ENCODE data around the gene FBXL22. TPM values are rescaled to one million over a fixed set of nuclear protein-coding genes. Genes with fewer than 3 reads are reported as not detected.

The FBXL22 gene
- total and polyA plus RNA-seq, 5 donors: 18.3 to 40.8 (median 31.1) TPM

- no peaks in the 10 kb centered on the region for H3K27me3 ChIP-seq (ENCODE audit: control insufficient read depth, insufficient read depth)
- ATAC-seq (peak; percentile 1 to 5), DNase-seq (peak; percentile 50 to 80 (median 77))
- peak overlapping the region; percentile 46 for H3K27ac ChIP-seq (ENCODE audit: low read length)
- H3K4me1 ChIP-seq (ENCODE audit: control insufficient read depth, insufficient read depth, low read length): no peaks in the 10 kb centered on the region
- WGBS: 3% methylated on average over 63 of the region's 63 CpGs
- H3K4me3 ChIP-seq (ENCODE audit: low read length): peak overlapping the region; percentile 57
- intact Hi-C loops (cut with DNase I): loop anchor here in 2 of 4 donors (5.0 to 10.0 kb wide), 2 partner anchors 114 to 464 kb away; no protein-coding TSS in a partner anchor
- H3K9me3 ChIP-seq (ENCODE audit: control insufficient read depth, low read length): no peaks in the 10 kb centered on the region
Measured at GRCh38 chr15:63601026-63601703, 4.0 kb downstream of the FBXL22 start.

GRCh38 chr15:63601704-63602185 lies 4.6 kb downstream of the FBXL22 start:
- peak overlapping the region; percentile 57 for H3K4me3 ChIP-seq (ENCODE audit: low read length)
- H3K27me3 ChIP-seq (ENCODE audit: control insufficient read depth, insufficient read depth): no peaks in the 10 kb centered on the region
- H3K27ac ChIP-seq (ENCODE audit: low read length): no peak overlapping the region
- intact Hi-C loops (cut with DNase I): loop anchor here in 2 of 4 donors (5.0 to 10.0 kb wide), 2 partner anchors 114 to 463 kb away; no protein-coding TSS in a partner anchor
- 60% methylated on average over 9 of the region's 9 CpGs for WGBS
- DNase-seq: peak in 2 of 3 donors; percentile 33 to 43
- H3K9me3 ChIP-seq (ENCODE audit: control insufficient read depth, low read length): no peaks in the 10 kb centered on the region
- H3K4me1 ChIP-seq (ENCODE audit: control insufficient read depth, insufficient read depth, low read length): no peaks in the 10 kb centered on the region
- no peak for ATAC-seq

DNA sequence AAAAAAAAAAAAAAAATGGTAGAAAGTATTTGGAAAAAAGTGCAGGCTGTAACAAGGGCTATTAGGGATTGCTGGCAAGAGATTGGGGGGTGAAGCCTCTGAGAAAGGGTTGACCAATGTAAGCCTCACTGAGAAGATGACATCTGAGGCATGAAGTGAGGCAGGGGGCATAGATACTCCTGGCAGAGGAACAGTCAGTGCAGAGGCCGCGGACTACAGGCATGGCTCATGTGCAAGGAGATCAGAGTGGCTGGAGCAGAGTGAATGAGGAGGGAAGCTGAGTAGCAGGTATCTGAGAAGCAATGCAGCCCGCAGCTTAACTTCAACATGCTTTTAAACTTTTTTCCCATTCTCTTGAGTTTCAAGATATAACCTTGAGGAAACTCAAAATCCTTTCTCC lies 5.4 kb downstream of the FBXL22 start:
- intact Hi-C loops (cut with DNase I): loop anchor here in 2 of 4 donors (5.0 to 10.0 kb wide), 2 partner anchors 115 to 462 kb away; no protein-coding TSS in a partner anchor
- no peak overlapping the region for H3K27ac ChIP-seq (ENCODE audit: low read length)

DNA sequence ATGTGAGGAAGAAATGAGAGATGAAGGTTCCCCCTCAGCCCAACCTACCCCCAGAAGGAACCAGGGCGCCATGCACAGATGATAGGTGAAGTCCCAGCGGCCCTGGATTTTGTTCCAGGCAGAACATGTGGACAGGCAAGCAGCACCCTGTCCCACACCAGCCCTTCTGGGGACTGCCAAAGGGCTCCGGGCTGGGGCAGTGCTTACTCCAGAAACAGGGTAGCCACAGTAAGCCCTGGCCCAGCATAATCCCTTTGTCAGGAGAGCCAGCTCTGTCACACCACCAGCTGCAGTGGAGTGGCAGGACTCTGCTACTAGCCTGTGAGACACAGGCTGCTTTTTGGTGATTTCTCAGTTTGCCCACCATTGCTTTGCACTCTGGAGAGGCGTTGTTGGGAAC lies 6.3 kb downstream of the FBXL22 start:
- H3K27ac ChIP-seq (ENCODE audit: low read length): no peak overlapping the region

More for the DNA sequence above, 5.4 kb downstream of the FBXL22 start:
- Histone ChIP-seq H3K4me1 (ENCODE audit: control insufficient read depth, insufficient read depth, low read length) (no peaks in the 10 kb centered on the region), H3K4me3 (ENCODE audit: low read length) (no peak overlapping the region), H3K9me3 (ENCODE audit: control insufficient read depth, low read length) (no peaks in the 10 kb centered on the region), H3K27me3 (ENCODE audit: control insufficient read depth, insufficient read depth) (no peaks in the 10 kb centered on the region)
- WGBS: 75% methylated on average over 3 of the region's 3 CpGs
- no peak for ATAC-seq
- peak in 1 of 3 donors; percentile 53 for DNase-seq

GRCh38 chr15:63604281-63604680 lies 7.1 kb downstream of the FBXL22 start:
- H3K9me3 ChIP-seq (ENCODE audit: control insufficient read depth, low read length): no peaks in the 10 kb centered on the region
- no peaks in the 10 kb centered on the region for H3K27me3 ChIP-seq (ENCODE audit: control insufficient read depth, insufficient read depth)
- H3K4me3 ChIP-seq (ENCODE audit: low read length): no peak overlapping the region
- DNase-seq: peak in 1 of 3 donors; percentile 9
- H3K4me1 ChIP-seq (ENCODE audit: control insufficient read depth, insufficient read depth, low read length): no peaks in the 10 kb centered on the region
- 94% methylated on average over 2 of the region's 2 CpGs for WGBS
- H3K27ac ChIP-seq (ENCODE audit: low read length): no peak overlapping the region
- intact Hi-C loops (cut with DNase I): loop anchor here in 2 of 4 donors (5.0 to 10.0 kb wide), 2 partner anchors 117 to 461 kb away; no protein-coding TSS in a partner anchor
- ATAC-seq: no peak

More for the DNA sequence above, 6.3 kb downstream of the FBXL22 start:
- DNase-seq (peak in 2 of 3 donors; percentile 9 to 41), ATAC-seq (no peak)
- Histone ChIP-seq H3K27me3 (ENCODE audit: control insufficient read depth, insufficient read depth) (no peaks in the 10 kb centered on the region), H3K9me3 (ENCODE audit: control insufficient read depth, low read length) (no peaks in the 10 kb centered on the region), H3K4me1 (ENCODE audit: control insufficient read depth, insufficient read depth, low read length) (no peaks in the 10 kb centered on the region), H3K4me3 (ENCODE audit: low read length) (no peak overlapping the region)
- intact Hi-C loops (cut with DNase I): loop anchor here in 2 of 4 donors (5.0 to 10.0 kb wide), 2 partner anchors 116 to 461 kb away; no protein-coding TSS in a partner anchor
- WGBS: 83% methylated on average over 4 of the region's 4 CpGs

- H3K9me3 ChIP-seq (ENCODE audit: control insufficient read depth, low read length): no peaks in the 10 kb centered on the region
- H3K4me1 ChIP-seq (ENCODE audit: control insufficient read depth, insufficient read depth, low read length): no peaks in the 10 kb centered on the region
- H3K27ac ChIP-seq (ENCODE audit: low read length): no peak overlapping the region
- intact Hi-C loops (cut with DNase I): loop anchor here in 1 of 4 donors (10.0 kb wide), 1 partner anchor 460 kb away; no protein-coding TSS in a partner anchor
- no peaks in the 10 kb centered on the region for H3K27me3 ChIP-seq (ENCODE audit: control insufficient read depth, insufficient read depth)
- 96% methylated on average over 3 of the region's 3 CpGs for WGBS
- ATAC-seq (no peak), DNase-seq (no peak)
- H3K4me3 ChIP-seq (ENCODE audit: low read length): no peak overlapping the region
Measured at GRCh38 chr15:63605036-63605435, 7.8 kb downstream of the FBXL22 start.

- no peaks in the 10 kb centered on the region for H3K27me3 ChIP-seq (ENCODE audit: control insufficient read depth, insufficient read depth)
- no peak overlapping the region for H3K27ac ChIP-seq (ENCODE audit: low read length)
- no peaks in the 10 kb centered on the region for H3K4me1 ChIP-seq (ENCODE audit: control insufficient read depth, insufficient read depth, low read length)
- DNase-seq: peak in 1 of 3 donors; percentile 49
- no peaks in the 10 kb centered on the region for H3K9me3 ChIP-seq (ENCODE audit: control insufficient read depth, low read length)
- no peak for ATAC-seq
- intact Hi-C loops (cut with DNase I): loop anchor here in 1 of 4 donors (10.0 kb wide), 1 partner anchor 459 kb away; no protein-coding TSS in a partner anchor
- WGBS: 54% methylated on average over 7 of the region's 7 CpGs
- H3K4me3 ChIP-seq (ENCODE audit: low read length): no peak overlapping the region
Measured at GRCh38 chr15:63605816-63606215, 8.6 kb downstream of the FBXL22 start.

DNA sequence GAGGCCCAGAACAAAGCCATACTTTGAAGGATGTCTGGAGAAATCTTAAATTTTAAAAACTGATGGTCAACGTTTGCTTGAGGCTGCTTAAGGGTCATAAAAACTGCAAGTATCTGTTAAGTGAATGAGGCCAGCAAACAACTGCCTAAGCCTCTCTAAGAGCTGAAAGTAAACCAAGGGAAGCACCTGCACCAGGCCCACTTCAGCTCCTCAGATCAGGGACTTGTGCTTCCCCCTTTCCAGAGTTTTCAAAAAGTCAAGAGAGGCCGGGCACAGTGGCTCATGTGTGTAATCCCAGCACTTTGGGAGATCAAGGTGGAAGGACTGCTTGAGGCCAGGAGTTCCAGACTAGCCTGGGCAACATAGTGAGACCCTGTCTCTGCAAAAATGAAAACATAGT lies 9.1 kb downstream of the FBXL22 start:
- WGBS: 62% methylated on average over 2 of the region's 2 CpGs

DNA sequence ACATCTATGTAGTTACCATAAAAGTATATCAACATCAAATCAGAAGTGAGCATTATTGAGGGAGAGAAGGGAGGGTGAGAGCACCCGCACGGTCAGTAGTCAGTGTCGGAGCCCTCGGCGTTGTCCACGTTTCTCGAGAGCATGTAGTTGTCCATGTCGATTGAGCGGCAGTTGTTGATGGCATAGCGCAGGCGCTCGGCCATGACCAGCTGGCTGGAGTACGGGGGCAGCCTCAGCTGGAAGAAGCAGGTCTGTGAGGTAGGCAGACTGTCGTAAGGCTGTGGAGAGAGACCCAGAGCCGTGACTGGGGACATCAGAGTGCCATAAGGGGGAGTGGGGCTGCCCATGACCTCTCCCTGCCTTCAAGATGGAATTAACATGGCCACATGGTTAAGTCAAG lies 11.8 kb downstream of the FBXL22 start:
- no peak for DNase-seq
- 92% methylated on average over 15 of the region's 15 CpGs for WGBS
- ATAC-seq: no peak
- Histone ChIP-seq H3K4me1 (ENCODE audit: control insufficient read depth, insufficient read depth, low read length) (no peaks in the 10 kb centered on the region), H3K4me3 (ENCODE audit: low read length) (no peak overlapping the region), H3K9me3 (ENCODE audit: control insufficient read depth, low read length) (no peaks in the 10 kb centered on the region), H3K27me3 (ENCODE audit: control insufficient read depth, insufficient read depth) (no peaks in the 10 kb centered on the region), H3K27ac (ENCODE audit: low read length) (no peak overlapping the region)
- intact Hi-C loops (cut with DNase I): loop anchor here in 1 of 4 donors (10.0 kb wide), 1 partner anchor 456 kb away; no protein-coding TSS in a partner anchor

More for the DNA sequence above, 9.1 kb downstream of the FBXL22 start:
- no peaks in the 10 kb centered on the region for H3K27me3 ChIP-seq (ENCODE audit: control insufficient read depth, insufficient read depth)
- no peak for DNase-seq
- no peak overlapping the region for H3K4me3 ChIP-seq (ENCODE audit: low read length)
- H3K4me1 ChIP-seq (ENCODE audit: control insufficient read depth, insufficient read depth, low read length): no peaks in the 10 kb centered on the region
- ATAC-seq: no peak
- intact Hi-C loops (cut with DNase I): loop anchor here in 1 of 4 donors (10.0 kb wide), 1 partner anchor 458 kb away; no protein-coding TSS in a partner anchor
- no peaks in the 10 kb centered on the region for H3K9me3 ChIP-seq (ENCODE audit: control insufficient read depth, low read length)
- no peak overlapping the region for H3K27ac ChIP-seq (ENCODE audit: low read length)

GRCh38 chr15:63609448-63609847 lies 12.3 kb downstream of the FBXL22 start:
- Histone ChIP-seq H3K27ac (ENCODE audit: low read length) (no peak overlapping the region), H3K4me3 (ENCODE audit: low read length) (no peak overlapping the region), H3K27me3 (ENCODE audit: control insufficient read depth, insufficient read depth) (no peaks in the 10 kb centered on the region), H3K4me1 (ENCODE audit: control insufficient read depth, insufficient read depth, low read length) (no peaks in the 10 kb centered on the region), H3K9me3 (ENCODE audit: control insufficient read depth, low read length) (no peaks in the 10 kb centered on the region)
- ATAC-seq (peak in 1 of 2 donors; percentile 3), DNase-seq (no peak)
- WGBS: 90% methylated on average over 6 of the region's 6 CpGs
- intact Hi-C loops (cut with DNase I): loop anchor here in 1 of 4 donors (10.0 kb wide), 1 partner anchor 455 kb away; no protein-coding TSS in a partner anchor

Measured in right cardiac atrium (tissue), 5 donors.